K562 (cell line): ENCODE measurements around the gene PPIL4. TPM values are rescaled to one million over a fixed set of nuclear protein-coding genes. Genes with fewer than 3 reads are reported as not detected.

Experiments
- ATAC-seq: fragments of 200-7000 bp; cut with Tn5 transposase; 3 replicates; pipeline ENCODE4 v1.9.1; 2020; ENCODE audit warnings: moderate library complexity
- BruUV-seq: library from RNA; stranded (reverse); fragments of 400-500 nt; replicated peaks from 2 replicates; lab custom pipeline; 2021; lab: Mats Ljungman, UMichigan
- CTCF ChIA-PET: fragments of 300-600 bp; formaldehyde crosslinking; extraction: SDS; loops from one replicate; lab custom pipeline; 2021; ENCODE audit warnings: low intra/inter-chr PET ratio; lab: Yijun Ruan, JAX
- POLR2A ChIA-PET: fragments of 300-600, 350-650 bp; sonication (Branson Sonifier 250); formaldehyde crosslinking; extraction: SDS; loops from one replicate; lab custom pipeline; 2021; ENCODE audit warnings: antibody characterized with exemption, inconsistent platforms; lab: Yijun Ruan, JAX
- DNase-seq, 4 experiments: peaks; one replicate each; pipeline versions ENCODE4 v3.0.0 to v3.0.0-alpha.2; 2011 to 2018; ENCODE audit warnings: low spot score in 3 of 4, mixed read lengths in 3 of 4; ENCODE audit errors: extremely low read depth in 1 of 4
- FAIRE-seq: peaks from 2 replicates; lab custom pipeline; 2011; peaks lifted over from hg19 to GRCh38; lab: Jason Lieb, UNC
- H2AFZ ChIP-seq: 2 replicates; pipeline ENCODE4 v1.6.0; 2011; ENCODE audit warnings: low read depth, low read length, control low read depth, inconsistent platforms
- H3K27ac ChIP-seq: fragments of 200-600 bp; 3 replicates; pipeline ENCODE4 v1.8.0; 2011; ENCODE audit warnings: low read depth, mild to moderate bottlenecking, control low read depth, inconsistent platforms, low read length, moderate library complexity, mixed read lengths; ENCODE audit errors: extremely low read depth
- H3K27me3 ChIP-seq, 2 experiments: fragments of 300-600 bp in 1 of 2; 2 replicates in 1 of 2; 3 replicates in 1 of 2; pipeline versions ENCODE4 v1.6.0 to v1.8.0; 2011; ENCODE audit warnings: inconsistent platforms in 2 of 2, low read length in 2 of 2, mild to moderate bottlenecking in 1 of 2, mixed read lengths in 1 of 2, moderate library complexity in 1 of 2; ENCODE audit not compliant: control insufficient read depth in 2 of 2, insufficient read depth in 2 of 2
- H3K36me3 ChIP-seq: fragments of 300-600 bp; 3 replicates; pipeline ENCODE4 v1.8.0; 2011; ENCODE audit warnings: mild to moderate bottlenecking, low read length, inconsistent platforms; ENCODE audit not compliant: control insufficient read depth, insufficient read depth
- H3K4me1 ChIP-seq, 2 experiments: fragments of 200-600 bp in 1 of 2; replicated peaks in 1 of 2; 2 replicates in 1 of 2; 3 replicates in 1 of 2; pipeline versions ENCODE4 v1.5.1 to v1.8.0; 2011; ENCODE audit warnings: inconsistent platforms in 2 of 2, low read length in 2 of 2, mild to moderate bottlenecking in 1 of 2, mixed read lengths in 1 of 2, moderate library complexity in 1 of 2; ENCODE audit not compliant: control insufficient read depth in 2 of 2, insufficient read depth in 2 of 2
- H3K4me2 ChIP-seq: 2 replicates; pipeline ENCODE4 v1.6.1; 2011; ENCODE audit warnings: low read length, control low read depth, inconsistent platforms, mixed read lengths; ENCODE audit not compliant: insufficient read depth
- H3K4me3 ChIP-seq: fragments of 200-600 bp; sonication (generic), shearing (Covaris generic); 2 replicates; pipeline ENCODE4 v1.5.1; 2016; ENCODE audit warnings: control low read depth, inconsistent platforms
- H3K79me2 ChIP-seq: fragments of 200-600 bp; 3 replicates; pipeline ENCODE4 v1.8.0; 2011; ENCODE audit warnings: low read length, inconsistent platforms; ENCODE audit not compliant: control insufficient read depth, insufficient read depth
- H3K9ac ChIP-seq, 2 experiments: 2 replicates each; pipeline versions ENCODE4 v1.6.0 to v1.6.1; 2011; ENCODE audit warnings: low read depth in 2 of 2, low read length in 2 of 2, control low read depth in 1 of 2, inconsistent platforms in 1 of 2, mild to moderate bottlenecking in 1 of 2, mixed read lengths in 1 of 2; ENCODE audit not compliant: insufficient read depth in 1 of 2
- H3K9me1 ChIP-seq: one replicate; pipeline ENCODE4 v1.6.0; 2011; ENCODE audit warnings: inconsistent platforms, mild to moderate bottlenecking, low read length, moderate library complexity; ENCODE audit not compliant: control insufficient read depth, insufficient read depth
- H3K9me3 ChIP-seq: replicated peaks from 2 replicates; pipeline ENCODE4 v1.5.1; 2011; ENCODE audit warnings: low read depth, low read length, inconsistent platforms; ENCODE audit not compliant: control insufficient read depth, insufficient read depth
- H4K20me1 ChIP-seq: replicated peaks from 2 replicates; pipeline ENCODE4 v1.6.1; 2011; ENCODE audit warnings: low read length, inconsistent platforms, mixed read lengths; ENCODE audit not compliant: control insufficient read depth, insufficient read depth
- CTCFL ChIP-seq: IDR thresholded peaks from 2 replicates; pipeline ENCODE4 v1.6.1; 2011; ENCODE audit warnings: borderline replicate concordance, low read depth, mild to moderate bottlenecking, moderate library complexity, low read length; ENCODE audit not compliant: insufficient read depth, poor library complexity, severe bottlenecking
- IRF2 ChIP-seq: sonication (generic); formaldehyde crosslinking; IDR thresholded peaks from 2 replicates; pipeline ENCODE4 v1.8.1; 2022; ENCODE audit warnings: mild to moderate bottlenecking, missing genetic modification reagents
- KDM1A ChIP-seq, 2 experiments: fragments of 450-650 bp; IDR thresholded peaks; 2 replicates each; pipeline ENCODE4 v1.6.1; 2016; ENCODE audit warnings: mild to moderate bottlenecking in 2 of 2
- KHSRP ChIP-seq: fragments of 450-650 bp; IDR thresholded peaks from 2 replicates; pipeline ENCODE4 v1.6.1; 2017
- KLF1 ChIP-seq: fragments of 450-650 bp; IDR thresholded peaks from 2 replicates; pipeline ENCODE4 v1.6.1; 2016; ENCODE audit warnings: missing genetic modification characterization, missing compliant biosample characterization
- MYNN ChIP-seq, 2 experiments: sonication (generic); formaldehyde crosslinking in 1 of 2; IDR thresholded peaks; 2 replicates each; pipeline versions ENCODE4 v1.5.0 to v1.6.1; 2016 to 2020; ENCODE audit warnings: antibody characterized with exemption in 1 of 2, missing genetic modification reagents in 1 of 2
- PRDM10 ChIP-seq: fragments of 450-650 bp; IDR thresholded peaks from 2 replicates; pipeline ENCODE4 v1.6.1; 2018; ENCODE audit not compliant: partially characterized antibody
- RBM34 ChIP-seq: fragments of 200-400 bp; formaldehyde crosslinking; IDR thresholded peaks from 2 replicates; pipeline ENCODE4 v1.6.1; 2018; ENCODE audit warnings: low read length, borderline replicate concordance; ENCODE audit not compliant: insufficient read depth
- SIN3B ChIP-seq: fragments of 450-650 bp; IDR thresholded peaks from 2 replicates; pipeline ENCODE4 v1.6.1; 2017; ENCODE audit warnings: low read depth, mild to moderate bottlenecking, moderate library complexity
- TRIM28 ChIP-seq: fragments of 450-650 bp; IDR thresholded peaks from 2 replicates; pipeline ENCODE4 v1.6.1; 2017
- ZFP1 ChIP-seq: fragments of 450-650 bp; formaldehyde crosslinking; IDR thresholded peaks from 2 replicates; pipeline ENCODE4 v1.4.0; 2020; ENCODE audit warnings: mild to moderate bottlenecking, mixed read lengths
- ZNF764 ChIP-seq: fragments of 250-450 bp; sonication (Bioruptor Pico); IDR thresholded peaks from 2 replicates; pipeline ENCODE4 v1.4.0; 2020; ENCODE audit warnings: low read depth, mild to moderate bottlenecking, moderate library complexity
- WGBS: fragments of 100-300 bp; shearing (Covaris generic); methylation state at CpG from one replicate; pipeline ENCODE4 v1.1.6; 2016; ENCODE audit warnings: low coverage, mixed read lengths; ENCODE audit not compliant: insufficient coverage; ENCODE audit errors: missing lambda C conversion rate; 5-methylcytosine and 5-hydroxymethylcytosine counted together
- in situ Hi-C: fragments of 300-500 bp; cut with MboI; formaldehyde crosslinking; loops from 4 replicates; pipeline ENCODE4 v1.15.0; 2018; ENCODE audit warnings: inconsistent platforms, mixed read lengths
- intact Hi-C: fragments of 100-400 bp; cut with micrococcal nuclease; formaldehyde crosslinking; loops from 2 replicates; pipeline ENCODE4 v1.14.2; 2022
- polyA plus RNA-seq, 8 experiments: library from polyadenylated mRNA; depleted of rRNA in 4 of 8; stranded (reverse) in 5 of 8; unstranded in 3 of 8; fragments of >200 nt; fragmentation: Nextera tagmentation in 2 of 8; fragmentation: Illumina TruSeq in 1 of 8; extraction: Ambion mirVana in 2 of 8; extraction: Trizol in 1 of 8; gene quantifications; 2 replicates each; pipeline versions ENCODE4 v1.2.1 to v1.2.3, GENCODE V29; 2011 to 2014; ENCODE audit warnings: inconsistent platforms in 1 of 8, missing spikeins in 1 of 8
- total RNA-seq, 7 experiments: library from RNA; depleted of rRNA in 6 of 7; stranded (reverse); fragments of >200 nt in 6 of 7; fragmentation: Illumina TruSeq in 2 of 7; extraction: Trizol in 2 of 7; gene quantifications; 2 replicates each; pipeline versions ENCODE4 v1.2.1 to v1.2.3, GENCODE V29; 2011 to 2021; ENCODE audit warnings: low replicate concordance in 1 of 7

Gene PPIL4
- total and polyA plus RNA-seq, 9 of the 15 experiments (the other 6 are each of a cell fraction or from before 2014, with no cell fraction given): 14.5 to 55.2 (median 45.9) TPM

GRCh38 chr6:149473080-149474052 lies 72.5 kb downstream of the PPIL4 start:
- no peaks in the 10 kb centered on the region for H3K9me3 ChIP-seq
- no peak overlapping the region for H2AFZ ChIP-seq
- 0 out of 3 replicates have a peak, but pooled peaks have one; percentile 36 for ATAC-seq
- WGBS: 4% methylated on average over 21 of the region's 21 CpGs
- peaks cover 7% of the 10 kb centered on the region; the same call in 1 of the 2 replicates for H4K20me1 ChIP-seq
- peaks cover 0 to 7% of the 10 kb centered on the region in 2 experiments; a peak in 1 of 5 replicates for H3K4me1 ChIP-seq
- ChIA-PET CTCF (no interaction called here), POLR2A (interaction anchor here (0.6 to 2.7 kb wide), 6 partner anchors 13 to 431 kb away, joined by 3 to 10 read pairs (median 3); no protein-coding TSS in a partner anchor)
- no peak overlapping the region for H3K4me2 ChIP-seq
- in situ Hi-C loops (no loop called here), intact Hi-C loops (no loop called here)
- no TSS peak for BruUV-seq
- no peak overlapping the region for H3K4me3 ChIP-seq
- DNase-seq: peak in 1 of 4 experiments; percentile 2
- H3K9me1 ChIP-seq: no peaks in the 10 kb centered on the region
- no peak overlapping the region for H3K9ac ChIP-seq
- TF ChIP-seq SIN3B (no peak), KLF1 (tag) (peak; percentile 78), TRIM28 (no peak), IRF2 (no peak), ZNF764 (CRISPR knock-in tag) (no peak), CTCFL (no peak), ZFP1 (CRISPR knock-in tag) (no peak), MYNN (IDR thresholded peaks at IDR 0.05) (no peak), MYNN (CRISPR knock-in tag; IDR thresholded peaks at IDR 0.05) (no peak), PRDM10 (peak; percentile 42), KDM1A (IDR thresholded peaks at IDR 0.05) (peak in 1 of 2 experiments; percentile 23; a peak in 1 of 4 replicates), RBM34 (no peak), KHSRP (no peak)
- no peak for FAIRE-seq
- no peak overlapping the region for H3K27ac ChIP-seq
- no peaks in the 10 kb centered on the region for H3K36me3 ChIP-seq
- H3K79me2 ChIP-seq: no peaks in the 10 kb centered on the region
- H3K27me3 ChIP-seq: peaks cover 63 to 84% of the 10 kb centered on the region in 2 experiments
